HT-29 (cell line): ENCODE data around the gene NT5DC1. TPM values are rescaled to one million over a fixed set of nuclear protein-coding genes. Genes with fewer than 3 reads are reported as not detected.

Source experiments
- DNase-seq: peaks from one replicate; pipeline ENCODE4 v3.0.0-alpha.2; 2015; ENCODE audit warnings: low spot score
- total RNA-seq: library from RNA; depleted of rRNA; stranded (reverse); fragments of >200 nt; shearing (Covaris generic); gene quantifications from 2 replicates; pipeline ENCODE4 v1.2.3, GENCODE V29; 2014

NT5DC1 gene
- total RNA-seq, 1 experiment from 2014 or later, result 20.5 TPM

DNA sequence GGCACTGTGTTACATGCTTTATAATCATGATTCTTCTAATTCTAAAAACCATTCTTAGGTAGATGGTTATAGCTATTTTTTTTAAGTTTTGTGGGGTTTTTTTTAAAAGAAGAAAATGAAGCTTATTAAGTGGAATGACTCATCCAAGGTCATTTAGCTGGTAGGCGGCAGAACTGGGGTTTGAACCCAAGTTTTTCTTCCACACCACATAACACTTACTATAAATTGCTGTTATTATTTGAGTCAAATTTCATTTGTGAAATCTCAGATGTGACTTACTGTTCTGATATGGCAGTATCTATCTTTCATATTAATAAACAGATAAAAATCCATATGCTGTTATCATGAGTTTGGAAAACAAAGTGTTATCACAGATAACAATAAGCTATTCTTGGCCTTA lies 35.7 kb downstream of the NT5DC1 start:
- DNase-seq, result no peak

DNA sequence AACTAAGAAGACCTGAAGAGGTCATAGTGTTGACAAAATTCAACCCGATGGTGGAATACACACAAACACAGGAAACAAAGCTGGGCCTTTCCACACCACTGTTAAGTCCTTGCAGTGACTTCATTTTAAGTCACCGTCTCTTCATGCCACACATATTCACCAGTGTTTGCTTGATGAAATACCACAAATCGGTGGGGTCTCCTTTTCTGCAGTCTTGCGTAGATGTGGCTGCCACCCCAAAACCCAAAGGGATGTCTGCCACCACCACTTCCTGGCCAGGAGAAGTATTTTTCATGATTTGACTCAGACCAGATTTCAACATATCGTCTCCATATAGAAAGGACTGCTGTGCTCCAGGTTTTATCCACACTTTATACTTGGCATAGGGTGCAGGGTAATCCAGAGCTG lies 36.3 kb downstream of the NT5DC1 start:
- DNase-seq, result no peak

DNA sequence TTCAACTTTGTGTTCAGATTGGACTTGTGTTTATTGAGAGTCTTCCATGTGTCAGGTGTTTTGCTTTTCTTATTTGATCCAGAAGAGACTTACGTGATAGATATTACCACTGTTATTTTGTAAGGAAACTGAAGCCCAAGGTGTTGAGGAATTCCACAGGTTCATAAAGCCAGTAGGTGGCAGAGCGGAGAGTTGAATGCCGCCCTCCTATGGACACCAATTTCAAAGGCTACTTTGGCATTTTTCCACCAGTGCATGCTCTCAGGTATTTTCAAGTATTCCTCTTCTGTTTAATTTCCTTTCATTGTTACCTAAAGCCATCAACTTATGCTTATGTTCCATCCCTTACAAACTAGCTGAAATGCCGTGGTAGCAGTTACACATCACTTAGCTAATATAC lies 39.3 kb downstream of the NT5DC1 start:
- peak; percentile 39 for DNase-seq

DNA sequence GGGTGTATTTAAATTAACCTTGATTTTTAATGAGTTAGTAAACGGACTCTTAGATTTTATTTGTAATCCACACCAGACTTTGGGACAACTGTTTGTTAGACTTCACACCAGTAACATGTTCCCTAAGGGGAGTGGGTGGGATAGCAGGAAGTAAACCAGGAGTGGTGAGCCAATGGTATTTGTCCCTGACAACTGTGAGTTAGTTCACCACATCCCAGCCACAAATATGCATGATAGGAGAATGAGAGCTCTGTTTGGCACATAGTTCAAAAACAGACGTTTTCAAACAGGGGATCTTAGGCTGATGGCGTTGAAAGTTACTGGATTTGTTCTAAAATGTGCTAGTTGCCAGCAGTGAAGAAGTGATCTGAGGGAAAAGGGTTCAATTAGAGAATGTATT lies 44.0 kb downstream of the NT5DC1 start:
- DNase-seq, result peak; percentile 10

DNA sequence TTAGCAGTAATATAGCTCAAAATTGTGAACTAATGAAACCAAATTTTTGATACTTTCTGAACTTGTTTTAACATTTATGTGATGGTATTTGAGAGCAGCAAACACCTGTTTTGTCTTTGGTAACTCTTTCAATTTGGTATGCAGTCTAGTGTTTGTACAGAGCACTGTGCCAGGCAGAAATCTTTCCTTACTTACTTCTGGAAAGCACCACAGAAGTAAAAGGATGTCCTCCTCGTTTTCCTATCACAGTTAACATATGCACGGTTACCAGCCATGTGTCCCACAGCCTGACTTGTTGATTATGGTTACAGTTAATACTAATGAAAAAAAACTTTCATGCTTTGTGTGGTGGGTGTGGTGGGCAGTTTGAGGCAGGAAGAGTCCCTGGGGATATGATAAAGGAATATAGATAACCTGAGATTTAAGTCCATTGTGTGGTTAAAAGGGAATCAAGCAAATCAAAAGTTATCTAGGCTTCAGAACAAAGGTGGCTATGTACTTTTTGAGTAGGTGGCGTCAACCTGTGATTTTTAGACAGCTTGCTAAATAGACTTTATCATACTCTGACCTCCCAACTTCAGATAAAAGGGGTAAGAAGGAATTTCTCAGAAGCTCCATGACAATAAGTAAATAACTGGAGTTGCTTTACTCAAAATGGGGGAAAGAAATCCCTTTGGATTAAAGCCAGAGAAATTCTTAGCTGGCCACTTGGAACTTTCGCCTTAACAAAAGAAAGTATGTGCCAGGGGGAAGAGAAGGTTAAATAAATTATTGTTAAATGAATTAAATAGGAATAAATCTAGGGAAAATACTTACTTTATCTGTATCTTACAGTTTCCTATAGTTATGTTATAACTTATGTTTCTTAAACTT lies 45.4 kb downstream of the NT5DC1 start:
- no peak for DNase-seq

DNA sequence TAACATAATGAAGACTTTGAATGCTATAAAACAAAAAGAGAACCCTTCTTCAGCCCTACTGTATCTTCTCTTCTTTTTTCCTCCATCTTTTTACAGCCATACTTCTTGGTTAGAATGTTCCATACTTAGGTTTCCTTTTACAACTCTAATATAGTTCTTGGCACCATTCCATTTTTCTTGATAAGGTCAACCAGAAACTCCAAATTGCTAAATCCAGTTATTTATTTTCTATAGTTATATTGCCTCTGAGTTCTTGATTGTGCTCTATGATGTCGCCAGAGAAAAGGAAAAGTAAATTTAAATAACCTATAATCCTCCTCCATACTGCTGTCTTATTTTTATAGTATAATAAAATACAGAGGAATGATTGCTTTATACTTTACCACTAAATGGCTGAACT lies 52.0 kb downstream of the NT5DC1 start:
- DNase-seq, result no peak

DNA sequence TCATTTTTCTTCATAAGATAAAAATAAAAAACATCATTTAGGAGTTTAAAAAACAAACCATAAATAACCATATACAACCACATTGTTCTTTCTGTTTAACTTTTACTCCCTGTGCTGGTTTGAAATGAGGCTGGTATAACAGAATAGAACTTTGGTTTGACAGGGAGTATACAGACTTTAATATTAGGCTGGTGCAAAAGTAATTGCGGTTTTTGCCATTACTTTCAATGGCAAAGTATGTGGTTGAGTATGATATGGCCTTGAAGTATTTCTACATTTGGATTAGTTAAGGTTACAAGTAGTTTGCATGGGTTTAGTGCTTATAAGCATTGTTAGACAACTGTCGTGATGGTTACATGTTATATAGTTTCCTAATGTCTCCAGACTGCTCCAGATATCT lies 54.2 kb downstream of the NT5DC1 start:
- DNase-seq, result no peak

DNA sequence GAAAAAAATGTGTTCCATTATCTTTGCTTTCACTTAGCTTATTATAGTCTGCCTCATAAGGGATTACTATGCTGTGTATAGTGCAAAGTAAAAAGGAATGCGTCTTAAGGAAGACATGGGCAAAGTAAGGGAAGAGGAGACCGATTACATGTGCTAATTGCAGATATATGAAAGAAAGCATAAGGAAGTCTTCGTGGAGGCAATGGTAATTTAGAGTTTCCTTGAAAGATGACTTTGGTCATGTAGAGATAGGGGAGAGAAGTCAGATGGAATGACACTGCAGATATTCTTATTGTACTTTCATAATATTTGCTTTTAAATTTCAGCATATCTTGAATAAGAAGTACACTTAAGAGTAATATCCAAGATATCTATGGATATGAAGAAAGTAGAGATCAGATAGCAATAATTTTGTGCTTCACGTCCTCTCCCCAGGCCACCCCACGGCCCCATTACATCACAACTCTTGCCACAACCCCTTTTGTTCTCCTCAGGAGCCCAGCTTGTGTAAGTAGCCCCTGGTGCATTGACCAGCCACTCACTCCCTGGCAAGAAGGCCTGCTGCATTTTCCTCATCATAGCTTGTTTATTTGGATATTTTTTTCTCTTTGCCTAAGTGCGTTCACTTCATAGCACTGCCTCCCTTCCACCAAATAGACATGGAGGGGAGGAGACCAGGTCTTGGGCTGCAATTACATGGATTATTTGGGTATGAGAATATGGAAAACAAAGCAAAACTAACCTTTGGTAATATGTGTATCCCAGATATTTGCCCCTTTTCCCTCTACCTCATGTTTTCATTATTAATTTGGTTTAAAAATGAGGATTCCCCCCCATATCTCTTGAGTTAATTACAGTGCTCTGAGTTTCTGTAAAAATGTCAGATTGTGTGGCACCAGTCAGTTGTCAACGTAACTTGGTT lies 56.0 kb downstream of the NT5DC1 start:
- no peak for DNase-seq

DNA sequence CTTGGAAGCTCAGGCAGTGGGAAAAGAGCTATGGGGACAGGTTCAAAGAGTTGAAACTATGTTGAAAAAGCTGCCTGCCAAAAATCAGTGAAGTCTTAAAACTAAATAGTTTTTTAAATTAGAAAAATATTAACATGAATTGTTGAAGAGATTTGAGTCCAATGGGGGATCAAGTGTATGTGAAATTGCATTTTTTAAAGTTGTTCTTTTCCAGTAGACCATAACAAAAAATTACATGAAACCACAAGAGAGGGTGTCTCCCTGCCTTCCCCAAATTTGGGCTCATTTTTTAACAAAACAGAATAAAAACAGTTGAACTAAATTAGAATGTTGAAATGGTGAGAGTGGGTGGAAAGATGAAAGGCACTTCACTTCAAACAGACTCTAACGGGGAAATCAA lies 56.7 kb downstream of the NT5DC1 start:
- no peak for DNase-seq

DNA sequence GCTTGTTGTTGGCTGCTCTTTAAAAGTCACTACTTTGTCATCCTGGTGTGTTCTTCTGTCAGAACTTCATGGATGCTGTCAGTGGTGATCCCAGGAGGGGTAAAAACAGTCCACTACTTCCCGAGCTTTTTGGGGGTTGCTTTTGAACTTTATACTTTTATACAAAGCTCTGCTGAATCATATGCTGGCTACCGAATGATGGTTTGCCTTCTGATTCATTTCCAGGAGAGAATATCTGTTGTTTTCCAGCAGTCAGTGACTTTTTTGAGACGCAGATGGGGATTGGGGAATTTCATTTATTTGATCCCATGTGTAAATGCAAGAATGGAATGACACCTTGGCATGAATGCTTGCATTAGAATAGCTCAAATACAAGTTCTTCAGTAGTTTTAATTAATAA lies 58.0 kb downstream of the NT5DC1 start:
- DNase-seq, result no peak

DNA sequence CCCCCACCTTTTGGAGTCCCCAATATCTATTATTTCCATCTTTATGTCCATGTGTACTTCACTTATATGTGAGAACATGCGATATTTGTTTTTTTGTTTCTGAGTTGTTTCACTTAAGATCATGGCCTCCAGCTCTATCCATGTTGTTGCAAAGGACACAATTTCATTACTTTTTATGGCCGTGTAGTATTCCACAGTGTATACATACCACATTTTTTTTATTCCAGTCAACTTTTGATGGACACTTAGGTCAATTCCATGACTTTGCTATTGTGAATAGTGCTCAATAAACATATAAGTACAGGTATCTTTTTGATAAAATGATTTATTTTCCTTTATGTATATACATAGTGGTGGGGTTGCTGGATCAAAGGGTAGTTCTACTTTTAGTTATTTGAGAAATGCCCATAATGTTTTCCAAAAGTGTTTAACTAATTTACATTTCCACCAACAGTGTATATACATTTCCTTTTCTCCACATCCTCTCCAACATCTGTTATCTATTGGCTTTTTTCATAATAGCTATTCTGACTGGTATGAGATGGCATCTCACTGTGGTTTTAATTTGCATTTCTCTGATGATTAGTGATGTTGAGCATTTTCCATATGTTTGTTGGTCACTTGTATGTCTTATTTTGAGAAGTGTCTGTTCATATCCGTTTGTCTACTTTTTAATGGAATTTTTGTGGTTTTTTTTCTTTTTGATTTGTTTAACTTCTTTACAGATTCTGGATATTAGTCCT lies 59.3 kb downstream of the NT5DC1 start:
- no peak for DNase-seq

DNA sequence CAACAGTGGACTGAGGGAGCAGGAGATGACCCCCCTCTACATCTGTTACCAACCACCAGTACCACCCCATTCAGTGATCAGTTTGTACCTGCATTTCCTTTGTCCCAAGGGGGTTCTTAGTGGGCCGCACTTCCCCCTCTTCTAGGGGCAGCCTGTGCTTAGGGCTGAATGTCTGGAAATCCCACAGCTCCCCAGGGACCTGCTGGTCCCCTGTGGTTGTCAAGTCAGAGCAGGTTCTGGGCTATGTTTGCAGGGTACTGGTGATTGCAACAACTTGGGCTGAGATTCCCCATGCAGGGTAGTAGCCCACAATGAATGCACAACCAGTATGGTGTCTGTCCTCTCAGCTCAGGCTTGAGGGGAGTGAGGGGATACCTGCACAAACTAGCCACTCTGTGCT lies 64.9 kb downstream of the NT5DC1 start:
- no peak for DNase-seq

DNA sequence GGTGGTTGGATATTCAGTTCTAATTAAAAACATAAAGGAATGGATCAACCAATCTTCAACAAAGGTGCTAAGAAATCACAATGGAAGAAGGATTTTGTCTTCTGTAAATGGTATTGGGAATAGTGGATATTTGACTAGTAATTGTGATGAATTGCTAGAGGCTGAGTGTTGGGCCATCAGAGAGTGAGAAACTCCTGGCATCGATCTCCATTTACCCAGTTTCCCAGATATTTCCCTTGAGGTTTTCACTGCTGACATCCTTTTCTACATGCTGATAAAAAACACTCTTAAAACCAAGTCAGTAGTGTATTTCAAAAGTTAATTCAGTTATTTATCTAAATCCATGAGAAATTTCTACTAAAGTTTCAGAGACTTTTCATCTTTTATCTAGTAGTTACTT lies 65.7 kb downstream of the NT5DC1 start:
- no peak for DNase-seq

DNA sequence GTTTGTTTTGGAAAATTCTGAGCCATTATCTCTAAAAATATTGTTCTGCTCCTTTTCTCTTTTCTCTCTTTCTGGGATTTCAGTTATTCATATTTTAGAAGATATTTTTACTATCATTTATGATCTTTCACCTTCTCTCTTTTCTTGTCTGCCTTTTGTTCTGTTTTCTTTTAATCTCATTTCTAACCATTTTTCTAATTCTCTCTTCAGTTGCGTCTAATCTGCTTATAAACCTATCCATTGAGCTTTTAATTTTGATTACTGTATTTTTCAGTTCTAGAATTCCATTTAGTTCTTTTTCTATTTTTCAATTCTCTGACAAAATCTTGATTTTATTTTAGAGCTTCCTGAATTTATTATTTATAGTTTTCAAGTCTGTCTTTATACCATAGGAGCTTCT lies 67.5 kb downstream of the NT5DC1 start:
- no peak for DNase-seq

DNA sequence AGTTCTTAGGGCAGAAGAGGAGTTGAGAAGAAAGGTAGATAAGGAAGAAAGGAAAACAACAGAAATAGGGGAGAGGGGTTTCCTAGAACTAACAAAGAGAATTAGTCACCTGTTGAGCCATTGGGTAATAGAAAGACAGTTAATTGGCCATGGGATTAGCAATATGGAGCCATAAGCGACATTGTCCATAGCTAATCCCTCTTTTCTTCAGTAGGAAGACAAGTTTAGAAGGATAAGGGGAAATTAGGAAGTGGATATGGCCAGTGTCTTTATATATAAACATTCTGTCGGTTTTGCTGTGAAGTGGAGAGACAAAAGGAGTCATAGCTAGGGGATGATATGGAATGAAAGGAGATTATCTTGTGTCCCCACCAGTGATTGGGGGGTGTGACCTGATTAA lies 69.2 kb downstream of the NT5DC1 start:
- DNase-seq, result no peak

DNA sequence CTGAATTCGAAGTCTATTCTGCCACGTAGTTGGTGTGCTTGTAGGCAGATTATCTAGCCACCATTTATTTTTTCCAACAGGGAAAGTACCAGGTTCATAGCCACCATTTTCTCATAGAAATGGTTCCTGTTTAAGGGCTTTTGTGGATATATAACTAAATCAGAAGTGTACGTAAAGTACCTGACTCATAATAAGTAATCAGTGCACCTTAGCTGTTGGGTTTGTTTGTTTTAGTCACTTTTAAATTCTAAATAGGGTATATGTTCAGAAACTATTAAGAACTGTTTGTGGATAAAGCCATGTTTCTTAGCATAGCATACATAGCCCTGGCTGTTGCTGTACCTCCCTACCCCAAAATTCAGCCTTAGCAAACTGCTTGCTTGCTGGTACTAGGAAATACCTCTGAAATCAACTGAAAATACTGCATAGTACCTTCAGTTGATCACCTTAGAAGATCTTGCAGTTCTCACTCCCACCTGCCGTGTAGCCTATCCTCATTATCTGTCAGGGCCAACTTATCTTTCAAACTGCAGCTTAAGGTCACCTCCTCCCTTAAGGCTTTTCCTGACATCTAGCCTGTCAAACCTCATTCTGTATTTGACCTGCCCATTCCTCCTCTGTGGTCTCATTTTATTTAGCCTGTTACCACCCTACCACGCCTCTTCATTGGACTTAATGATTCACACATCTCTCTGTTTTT lies 69.9 kb downstream of the NT5DC1 start:
- no peak for DNase-seq

DNA sequence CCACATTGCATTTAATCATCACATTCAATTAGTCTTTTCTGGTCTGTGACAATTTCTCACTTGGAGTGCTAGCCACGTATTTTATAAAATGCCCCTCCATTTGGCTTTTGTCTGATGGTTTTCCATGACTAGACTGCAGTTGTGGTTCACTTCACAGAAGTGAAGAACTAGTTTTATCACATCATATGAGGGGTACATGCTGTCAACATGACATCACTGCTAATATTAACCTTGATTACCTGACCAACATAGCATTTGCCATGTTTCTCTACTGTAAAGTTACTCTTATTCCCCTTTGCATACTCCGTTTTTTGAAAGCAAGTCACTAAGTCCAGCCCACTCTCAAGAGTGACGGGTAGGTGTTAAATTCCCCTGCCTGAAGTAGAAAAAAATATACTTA lies 73.3 kb downstream of the NT5DC1 start:
- no peak for DNase-seq

DNA sequence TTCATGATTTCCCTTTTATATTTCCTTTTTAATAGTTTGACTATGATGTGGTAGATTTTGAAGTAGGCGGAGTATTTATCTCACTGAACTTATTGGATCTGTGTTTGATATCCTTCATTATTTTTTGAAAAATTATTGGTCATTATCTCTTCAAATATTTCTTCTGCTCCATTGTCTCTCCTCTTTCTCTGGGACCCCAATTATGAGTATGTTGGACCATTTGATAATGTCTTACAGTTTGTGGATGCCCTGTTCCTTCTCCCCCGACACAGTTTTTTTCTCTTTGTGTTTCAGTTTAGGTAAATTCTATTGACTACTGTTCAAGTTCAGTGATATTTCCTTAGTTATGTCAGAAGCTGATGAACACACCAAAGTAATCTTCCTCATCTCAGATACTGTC lies 74.7 kb downstream of the NT5DC1 start:
- no peak for DNase-seq

DNA sequence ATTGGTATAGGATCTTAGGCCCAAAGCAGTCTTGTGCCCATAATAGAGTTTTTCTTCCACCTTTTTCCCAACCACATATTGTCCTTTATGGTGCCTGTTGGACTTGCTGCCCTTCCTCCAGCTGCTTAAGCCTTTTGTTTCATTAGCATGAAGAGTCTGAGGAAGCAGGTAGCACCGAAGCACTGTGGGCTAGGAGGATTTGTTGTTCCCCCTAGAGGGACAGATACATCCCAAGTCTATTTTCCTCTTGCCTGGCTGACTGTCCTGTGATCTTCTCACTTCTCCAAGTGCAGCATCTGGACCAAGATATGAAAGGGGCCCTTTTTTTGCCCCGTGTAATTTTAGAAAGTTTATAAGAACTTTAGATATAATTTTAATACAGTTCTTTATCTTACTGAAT lies 75.9 kb downstream of the NT5DC1 start:
- DNase-seq, result no peak

DNA sequence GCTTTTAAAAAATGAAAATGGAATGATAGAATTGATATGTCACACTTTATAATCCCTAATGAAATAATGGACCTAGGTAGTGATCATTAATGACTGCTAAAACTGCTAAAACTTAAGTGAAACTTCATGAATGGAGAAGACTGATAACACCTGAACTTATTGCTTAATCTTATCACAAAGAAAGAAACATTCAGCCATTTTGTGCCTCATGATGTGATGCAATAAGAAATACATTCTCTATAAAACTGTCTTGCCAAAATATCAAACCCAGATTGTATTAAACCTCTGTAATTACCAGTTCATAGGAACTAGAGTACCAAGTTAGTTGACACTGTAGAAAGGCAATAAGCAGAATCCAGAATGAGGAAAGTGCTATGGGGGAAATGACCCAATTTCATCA lies 79.7 kb downstream of the NT5DC1 start:
- DNase-seq, result no peak

DNA sequence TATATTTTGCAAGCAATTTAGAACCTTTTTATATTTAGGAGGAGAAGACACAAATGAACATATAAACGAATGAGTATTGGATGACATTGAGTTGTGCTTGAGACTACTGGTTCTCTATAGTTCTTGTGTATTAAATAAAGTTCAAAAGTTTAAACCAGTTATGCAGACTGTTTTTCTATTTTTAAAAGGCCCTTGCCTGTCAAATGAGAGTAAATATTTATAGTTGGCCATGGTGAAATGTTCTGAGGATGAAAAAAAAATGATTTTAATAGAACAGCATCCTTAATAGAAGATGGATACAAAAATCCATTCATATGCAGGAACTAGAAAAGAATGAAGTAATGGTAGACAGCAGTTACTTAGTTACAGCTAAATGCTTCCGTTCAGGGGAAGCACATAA lies 88.8 kb downstream of the NT5DC1 start:
- no peak for DNase-seq
